ENCODE data around the gene MEOX1. TPM values are rescaled to one million over a fixed set of nuclear protein-coding genes. Genes with fewer than 3 reads are reported as not detected.

Gene MEOX1
- total and polyA plus RNA-seq, 8 donors = 1.2 to 5.1 (median 2.6) TPM; not detected in 3

GRCh38 chr17:43699438-43699756 lies 37.7 kb upstream of the MEOX1 start:
- H3K4me3 ChIP-seq = no peak overlapping the region
- H3K27ac ChIP-seq = no peak overlapping the region
- intact Hi-C loops (cut with DNase I; ENCODE audit: low total_unique reads) = loop anchor here (5.0 kb wide), 1 partner anchor 58 kb away; the partner anchor contains the start of gene SOST
- no peaks in the 10 kb centered on the region for H3K36me3 ChIP-seq
- peaks cover 0 to 5% (median 0%) of the 10 kb centered on the region in 4 donors for H3K9me3 ChIP-seq
- TF ChIP-seq POLR2A (IDR thresholded peaks at IDR 0.05) (no peak), CTCF (IDR thresholded peaks at IDR 0.05) (no peak), POLR2AphosphoS5 (IDR thresholded peaks at IDR 0.05) (no peak)
- DNase-seq = no peak
- H3K27me3 ChIP-seq = peaks cover 0 to 16% (median 0%) of the 10 kb centered on the region in 3 donors
- H3K4me1 ChIP-seq = peaks cover 0 to 12% (median 5%) of the 10 kb centered on the region in 4 donors
- WGBS, 5 donors = 70 to 82% (median 80%) methylated on average over 1 to 3 of the region's 3 CpGs

- TF ChIP-seq EP300 (IDR thresholded peaks at IDR 0.05) (no peak), CTCF (IDR thresholded peaks at IDR 0.05) (no peak), POLR2AphosphoS5 (IDR thresholded peaks at IDR 0.05) (no peak), POLR2A (IDR thresholded peaks at IDR 0.05) (no peak)
- DNase-seq = no peak
- intact Hi-C loops (cut with DNase I; ENCODE audit: low total_unique reads) = loop anchor here (5.0 kb wide), 1 partner anchor 58 kb away; the partner anchor contains the start of gene SOST
Measured at GRCh38 chr17:43698678-43699437, 37.1 kb upstream of the MEOX1 start.

GRCh38 chr17:43697937-43698336 lies 36.2 kb upstream of the MEOX1 start:
- Histone ChIP-seq H3K36me3 (no peaks in the 10 kb centered on the region), H3K27me3 (peaks cover 0 to 13% (median 0%) of the 10 kb centered on the region in 3 donors), H3K4me3 (no peak overlapping the region), H3K4me1 (peaks cover 0 to 12% (median 5%) of the 10 kb centered on the region in 4 donors), H3K27ac (no peak overlapping the region), H3K9me3 (peaks cover 0 to 5% (median 0%) of the 10 kb centered on the region in 4 donors)
- 85 to 94% (median 93%) methylated on average over 10 of the region's 10 CpGs for WGBS, 5 donors
- no peak for DNase-seq
- TF ChIP-seq CTCF (IDR thresholded peaks at IDR 0.05) = no peak
- no peak for TF ChIP-seq EP300 (IDR thresholded peaks at IDR 0.05)
- TF ChIP-seq POLR2AphosphoS5 (IDR thresholded peaks at IDR 0.05) = no peak
- TF ChIP-seq POLR2A (IDR thresholded peaks at IDR 0.05) = no peak
- intact Hi-C loops (cut with DNase I; ENCODE audit: low total_unique reads) = loop anchor here (5.0 kb wide), 1 partner anchor 59 kb away; the partner anchor contains the start of gene SOST

More at GRCh38 chr17:43698678-43699437, 37.1 kb upstream of the MEOX1 start:
- Histone ChIP-seq H3K4me3 (no peak overlapping the region), H3K4me1 (peaks cover 0 to 12% (median 5%) of the 10 kb centered on the region in 4 donors), H3K36me3 (no peaks in the 10 kb centered on the region), H3K9me3 (peaks cover 0 to 5% (median 0%) of the 10 kb centered on the region in 4 donors), H3K27me3 (peaks cover 0 to 13% (median 0%) of the 10 kb centered on the region in 3 donors), H3K27ac (no peak overlapping the region)
- 63 to 66% (median 64%) methylated on average over 7 of the region's 7 CpGs for WGBS, 5 donors

- H3K27me3 ChIP-seq = peaks cover 0 to 8% (median 0%) of the 10 kb centered on the region in 3 donors
- intact Hi-C loops (cut with DNase I; ENCODE audit: low total_unique reads) = loop anchor here (5.0 kb wide), 1 partner anchor 60 kb away; the partner anchor contains the start of gene SOST
- 42 to 71% (median 63%) methylated on average over 2 of the region's 2 CpGs for WGBS, 5 donors
Measured at GRCh38 chr17:43696891-43697290, 35.2 kb upstream of the MEOX1 start.

More at GRCh38 chr17:43696891-43697290, 35.2 kb upstream of the MEOX1 start:
- H3K4me3 ChIP-seq = no peak overlapping the region
- H3K9me3 ChIP-seq = peaks cover 0 to 5% (median 0%) of the 10 kb centered on the region in 4 donors
- DNase-seq = no peak
- H3K4me1 ChIP-seq = peaks cover 0 to 12% (median 5%) of the 10 kb centered on the region in 4 donors
- H3K27ac ChIP-seq = no peak overlapping the region
- no peaks in the 10 kb centered on the region for H3K36me3 ChIP-seq
- TF ChIP-seq CTCF (IDR thresholded peaks at IDR 0.05) = no peak
- no peak for TF ChIP-seq POLR2AphosphoS5 (IDR thresholded peaks at IDR 0.05)

Measured in stomach (tissue), 9 donors.